Tibial artery (tissue), 4 donors: Measurements from ENCODE around the gene PARP8.
"Not testable (repeated sequence)": the region's sequence is repeated elsewhere in the genome, so short reads cannot be mapped to it uniquely, and the experiment has no call there.

Source experiments
- DNase-seq, 2 donors: peaks; one replicate each; pipeline ENCODE4 v3.0.0-alpha.2; 2019
- H3K27ac ChIP-seq, 2 donors: fragments of 200-600 bp; sonication (generic) in 1 of 2; 1 replicate in 1 of 2; 2 replicates in 1 of 2; pipeline ENCODE4 v1.5.1; 2018 to 2019; ENCODE audit warnings: mild to moderate bottlenecking in 1 of 2
- H3K27me3 ChIP-seq, 2 donors: fragments of 200-600 bp; sonication (generic) in 1 of 2; one replicate each; pipeline versions ENCODE4 v1.5.1 to v1.6.0; 2016 to 2019
- H3K36me3 ChIP-seq, 3 donors: fragments of 200-600 bp; sonication (generic) in 2 of 3; one replicate each; pipeline ENCODE4 v1.5.1; 2016 to 2019; ENCODE audit warnings: mild to moderate bottlenecking in 2 of 3
- H3K4me1 ChIP-seq, 4 donors: fragments of 200-600 bp; sonication (generic) in 2 of 4; 1 replicate in 3 of 4; 2 replicates in 1 of 4; pipeline ENCODE4 v1.5.1; 2016 to 2019
- H3K4me3 ChIP-seq, 2 donors: fragments of 200-600 bp; sonication (generic) in 1 of 2; 1 replicate in 1 of 2; 2 replicates in 1 of 2; pipeline ENCODE4 v1.5.1; 2018 to 2019; ENCODE audit warnings: mild to moderate bottlenecking in 2 of 2
- H3K9me3 ChIP-seq, 3 donors: fragments of 200-600 bp; sonication (generic) in 1 of 3; one replicate each; pipeline ENCODE4 v1.5.1; 2016 to 2019
- CTCF ChIP-seq, 2 experiments: fragments of 200-600 bp in 1 of 2; fragments of 450-650 bp in 1 of 2; IDR thresholded peaks; one replicate each; pipeline ENCODE4 v1.5.1; 2017 to 2019; ENCODE audit warnings: antibody characterized with exemption in 2 of 2, mild to moderate bottlenecking in 1 of 2, moderate library complexity in 1 of 2
- intact Hi-C: fragments of 100-400 bp; cut with DNase I; formaldehyde crosslinking; loops from one replicate; pipeline ENCODE4 v1.15.0; 2023; ENCODE audit warnings: low total_unique reads

The PARP8 gene

GRCh38 chr5:50666261-50667022, at the start of gene PARP8:
Gene PARP8, plus strand, starts transcription at chr5:50666637. Its CDS starts 459 bp downstream, at chr5:50667096.
- Histone ChIP-seq H3K4me3 (peak within 1 kb of the TSS; percentile 87 to 91), H3K36me3 (no peaks in the 10 kb centered on the region), H3K9me3 (no peaks in the 10 kb centered on the region), H3K27ac (peak within 1 kb of the TSS; percentile 92 to 93), H3K27me3 (no peaks in the 10 kb centered on the region), H3K4me1 (peaks cover 0 to 28% (median 6%) of the 10 kb centered on the region in 4 donors)
- peak; percentile 51 to 79 for DNase-seq
- intact Hi-C loops, result no loop called here
- TF ChIP-seq CTCF (IDR thresholded peaks at IDR 0.05), result peak in 1 of 2 experiments; percentile 8

- H3K4me1 ChIP-seq, result no peaks in the 10 kb centered on the region
- intact Hi-C loops, result no loop called here
- TF ChIP-seq CTCF (IDR thresholded peaks at IDR 0.05), result no peak
- H3K27ac ChIP-seq, result no peak overlapping the region
- no peaks in the 10 kb centered on the region for H3K36me3 ChIP-seq
- H3K27me3 ChIP-seq, result no peaks in the 10 kb centered on the region
- H3K4me3 ChIP-seq, result no peak overlapping the region
- no peak for DNase-seq
- no peaks in the 10 kb centered on the region for H3K9me3 ChIP-seq
These were observed 42.8 kb upstream of the PARP8 start for GRCh38 chr5:50623666-50624065.

GRCh38 chr5:50634866-50635265, 31.6 kb upstream of the PARP8 start:
- H3K4me1 ChIP-seq, result not testable (repeated sequence)
- peak in 1 of 2 donors; percentile 39 for DNase-seq

GRCh38 chr5:50637576-50637975, 28.9 kb upstream of the PARP8 start:
- H3K27ac ChIP-seq, H3K27me3 ChIP-seq, H3K36me3 ChIP-seq, H3K9me3 ChIP-seq, DNase-seq, H3K4me3 ChIP-seq, H3K4me1 ChIP-seq, intact Hi-C loops: not testable (repeated sequence)

More at GRCh38 chr5:50634866-50635265, 31.6 kb upstream of the PARP8 start:
- H3K4me3 ChIP-seq, H3K9me3 ChIP-seq, H3K27me3 ChIP-seq, H3K27ac ChIP-seq, H3K36me3 ChIP-seq, intact Hi-C loops: not testable (repeated sequence)

GRCh38 chr5:50646591-50646990, 19.8 kb upstream of the PARP8 start:
- TF ChIP-seq CTCF (IDR thresholded peaks at IDR 0.05), result no peak
- Histone ChIP-seq H3K4me1 (no peaks in the 10 kb centered on the region), H3K27ac (no peak overlapping the region), H3K27me3 (no peaks in the 10 kb centered on the region), H3K36me3 (no peaks in the 10 kb centered on the region), H3K4me3 (no peak overlapping the region), H3K9me3 (no peaks in the 10 kb centered on the region)
- intact Hi-C loops, result no loop called here
- no peak for DNase-seq

- Histone ChIP-seq H3K4me1 (no peaks in the 10 kb centered on the region), H3K9me3 (no peaks in the 10 kb centered on the region), H3K27ac (no peak overlapping the region), H3K4me3 (no peak overlapping the region), H3K36me3 (no peaks in the 10 kb centered on the region), H3K27me3 (no peaks in the 10 kb centered on the region)
- no peak for DNase-seq
- intact Hi-C loops, result no loop called here
- TF ChIP-seq CTCF (IDR thresholded peaks at IDR 0.05), result no peak
These were observed 18.7 kb upstream of the PARP8 start for GRCh38 chr5:50647726-50648125.
